ENCODE measurements around the gene SCLY. TPM values are rescaled to one million over a fixed set of nuclear protein-coding genes. Genes with fewer than 3 reads are reported as not detected.

The SCLY gene
- total RNA-seq, 1 donor from 2014 or later = 13.5 TPM

DNA sequence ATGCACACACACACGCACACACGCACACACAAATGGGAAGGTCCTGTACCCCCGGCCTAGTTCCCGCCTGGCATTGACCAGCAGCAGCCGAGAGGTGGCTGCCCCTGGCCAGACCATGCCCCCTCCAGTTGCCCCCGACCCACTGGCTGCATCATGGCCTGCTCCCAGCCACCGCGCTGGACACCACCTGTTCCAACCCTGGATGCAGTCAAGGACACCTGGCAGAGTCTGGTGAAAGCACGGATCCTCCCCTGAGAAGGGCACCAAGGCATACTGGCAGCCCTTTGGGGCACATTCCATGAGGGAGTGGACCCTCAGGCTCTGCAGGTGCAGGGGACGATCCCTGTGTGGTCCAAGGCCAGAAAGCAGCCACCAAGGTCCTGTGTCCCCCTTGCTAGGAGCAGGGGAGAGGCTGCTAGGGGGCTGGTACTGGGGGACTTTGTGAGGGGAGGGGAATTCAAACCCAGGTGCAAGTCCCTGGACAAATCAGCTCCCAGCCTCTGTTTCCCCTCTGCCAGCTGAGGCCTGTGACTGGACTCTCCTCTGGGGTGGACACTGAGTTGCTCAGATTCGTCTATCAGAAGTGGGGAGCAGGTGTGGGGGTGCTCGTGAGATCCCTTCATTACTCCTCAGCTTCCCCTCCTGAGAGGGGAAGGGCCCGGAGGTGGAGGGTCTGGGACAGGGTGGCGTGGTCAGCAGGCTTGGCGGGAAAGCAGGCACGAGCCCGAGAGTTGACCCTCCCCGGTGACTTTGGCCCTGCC is 42.8 kb downstream of the SCLY start:
- intact Hi-C loops (cut with DNase I) = no loop called here
- TF ChIP-seq POLR2AphosphoS5 (IDR thresholded peaks at IDR 0.05; ENCODE audit: insufficient read depth in 1 of 2, low read depth in 1 of 2) = no peak
- TF ChIP-seq, protein P1, sequence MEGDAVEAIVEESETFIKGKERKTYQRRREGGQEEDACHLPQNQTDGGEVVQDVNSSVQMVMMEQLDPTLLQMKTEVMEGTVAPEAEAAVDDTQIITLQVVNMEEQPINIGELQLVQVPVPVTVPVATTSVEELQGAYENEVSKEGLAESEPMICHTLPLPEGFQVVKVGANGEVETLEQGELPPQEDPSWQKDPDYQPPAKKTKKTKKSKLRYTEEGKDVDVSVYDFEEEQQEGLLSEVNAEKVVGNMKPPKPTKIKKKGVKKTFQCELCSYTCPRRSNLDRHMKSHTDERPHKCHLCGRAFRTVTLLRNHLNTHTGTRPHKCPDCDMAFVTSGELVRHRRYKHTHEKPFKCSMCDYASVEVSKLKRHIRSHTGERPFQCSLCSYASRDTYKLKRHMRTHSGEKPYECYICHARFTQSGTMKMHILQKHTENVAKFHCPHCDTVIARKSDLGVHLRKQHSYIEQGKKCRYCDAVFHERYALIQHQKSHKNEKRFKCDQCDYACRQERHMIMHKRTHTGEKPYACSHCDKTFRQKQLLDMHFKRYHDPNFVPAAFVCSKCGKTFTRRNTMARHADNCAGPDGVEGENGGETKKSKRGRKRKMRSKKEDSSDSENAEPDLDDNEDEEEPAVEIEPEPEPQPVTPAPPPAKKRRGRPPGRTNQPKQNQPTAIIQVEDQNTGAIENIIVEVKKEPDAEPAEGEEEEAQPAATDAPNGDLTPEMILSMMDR (IDR thresholded peaks at IDR 0.05) = no peak
- TF ChIP-seq POLR2A (IDR thresholded peaks at IDR 0.05) = no peak
- DNase-seq (ENCODE audit: extremely low spot score in 2 of 2) = no peak

DNA sequence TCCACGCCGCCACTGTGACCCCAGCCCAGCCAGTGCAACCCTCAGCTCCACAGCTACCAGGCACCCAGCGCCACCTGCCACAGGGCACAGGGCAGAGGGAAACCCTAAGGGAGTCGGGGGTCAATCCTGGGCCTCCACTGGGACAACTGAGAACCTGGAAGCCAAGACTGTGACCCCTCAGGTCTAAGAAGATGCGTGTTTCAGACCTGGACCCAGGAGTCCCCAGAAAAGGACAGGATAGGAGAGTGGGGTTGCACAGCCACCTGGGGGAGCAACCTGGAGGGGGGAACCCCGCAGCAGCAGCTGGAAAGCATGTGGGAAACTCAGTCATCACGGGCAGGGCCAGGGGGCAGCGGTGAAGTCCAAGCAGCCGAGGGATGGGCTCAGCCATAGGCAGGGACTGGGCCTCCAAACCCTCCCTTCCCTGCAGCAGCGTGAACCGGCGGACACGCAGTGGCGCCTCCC is 43.5 kb downstream of the SCLY start:
- no peaks in the 10 kb centered on the region for H3K4me1 ChIP-seq
- TF ChIP-seq, protein P1 (IDR thresholded peaks at IDR 0.05) = no peak
- TF ChIP-seq POLR2AphosphoS5 (IDR thresholded peaks at IDR 0.05; ENCODE audit: insufficient read depth in 1 of 2, low read depth in 1 of 2) (no peak), POLR2A (IDR thresholded peaks at IDR 0.05) (no peak)
- H3K36me3 ChIP-seq = no peaks in the 10 kb centered on the region
- no peak overlapping the region for H3K27ac ChIP-seq
- H3K9me3 ChIP-seq = no peaks in the 10 kb centered on the region
- no peak overlapping the region for H3K4me3 ChIP-seq
- intact Hi-C loops (cut with DNase I) = no loop called here
- H3K27me3 ChIP-seq = no peaks in the 10 kb centered on the region
- no peak for DNase-seq (ENCODE audit: extremely low spot score in 2 of 2)

More for the DNA sequence above, 42.8 kb downstream of the SCLY start:
- H3K9me3 ChIP-seq = no peaks in the 10 kb centered on the region
- no peaks in the 10 kb centered on the region for H3K36me3 ChIP-seq
- H3K27me3 ChIP-seq = no peaks in the 10 kb centered on the region
- no peaks in the 10 kb centered on the region for H3K4me1 ChIP-seq
- no peak overlapping the region for H3K27ac ChIP-seq
- H3K4me3 ChIP-seq = no peak overlapping the region

DNA sequence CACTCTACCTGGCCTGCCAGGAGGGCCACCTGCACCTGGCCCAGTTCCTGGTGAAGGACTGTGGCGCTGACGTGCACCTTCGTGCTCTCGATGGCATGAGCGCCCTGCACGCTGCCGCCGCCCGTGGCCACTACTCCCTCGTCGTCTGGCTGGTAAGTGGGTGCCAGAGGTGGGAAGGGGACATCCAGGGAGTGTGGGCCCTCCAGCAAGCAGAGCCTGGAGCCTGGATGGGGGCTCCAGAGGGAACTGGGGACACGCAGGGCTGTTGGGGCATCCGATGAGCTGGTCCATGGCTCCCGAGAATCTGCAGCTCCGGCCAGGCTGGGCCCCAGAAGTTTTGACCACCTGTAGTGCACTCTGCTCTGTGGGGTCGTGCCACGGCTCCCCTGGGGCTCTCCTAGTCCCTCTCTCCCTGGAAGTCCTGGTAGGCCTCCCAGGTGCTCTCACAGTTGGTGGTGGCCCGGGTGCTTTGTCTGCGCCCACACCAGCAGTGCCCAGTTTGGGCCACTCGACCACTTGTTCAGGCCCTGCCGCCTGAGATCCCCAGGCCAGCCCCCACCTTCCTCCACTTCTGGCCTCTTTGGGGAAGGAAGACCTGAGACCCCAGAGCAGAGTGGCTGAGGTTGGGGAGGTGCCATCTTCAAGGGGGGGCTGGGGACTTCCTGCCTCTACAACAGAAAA is 44.0 kb downstream of the SCLY start:
- DNase-seq (ENCODE audit: extremely low spot score in 2 of 2) = no peak
- intact Hi-C loops (cut with DNase I) = no loop called here
- Histone ChIP-seq H3K4me1 (no peaks in the 10 kb centered on the region), H3K9me3 (no peaks in the 10 kb centered on the region), H3K36me3 (no peaks in the 10 kb centered on the region), H3K27ac (no peak overlapping the region), H3K4me3 (no peak overlapping the region), H3K27me3 (no peaks in the 10 kb centered on the region)
- TF ChIP-seq POLR2AphosphoS5 (IDR thresholded peaks at IDR 0.05; ENCODE audit: insufficient read depth in 1 of 2, low read depth in 1 of 2) = no peak
- TF ChIP-seq POLR2A (IDR thresholded peaks at IDR 0.05) = no peak
- TF ChIP-seq, protein P1 (IDR thresholded peaks at IDR 0.05) = no peak

DNA sequence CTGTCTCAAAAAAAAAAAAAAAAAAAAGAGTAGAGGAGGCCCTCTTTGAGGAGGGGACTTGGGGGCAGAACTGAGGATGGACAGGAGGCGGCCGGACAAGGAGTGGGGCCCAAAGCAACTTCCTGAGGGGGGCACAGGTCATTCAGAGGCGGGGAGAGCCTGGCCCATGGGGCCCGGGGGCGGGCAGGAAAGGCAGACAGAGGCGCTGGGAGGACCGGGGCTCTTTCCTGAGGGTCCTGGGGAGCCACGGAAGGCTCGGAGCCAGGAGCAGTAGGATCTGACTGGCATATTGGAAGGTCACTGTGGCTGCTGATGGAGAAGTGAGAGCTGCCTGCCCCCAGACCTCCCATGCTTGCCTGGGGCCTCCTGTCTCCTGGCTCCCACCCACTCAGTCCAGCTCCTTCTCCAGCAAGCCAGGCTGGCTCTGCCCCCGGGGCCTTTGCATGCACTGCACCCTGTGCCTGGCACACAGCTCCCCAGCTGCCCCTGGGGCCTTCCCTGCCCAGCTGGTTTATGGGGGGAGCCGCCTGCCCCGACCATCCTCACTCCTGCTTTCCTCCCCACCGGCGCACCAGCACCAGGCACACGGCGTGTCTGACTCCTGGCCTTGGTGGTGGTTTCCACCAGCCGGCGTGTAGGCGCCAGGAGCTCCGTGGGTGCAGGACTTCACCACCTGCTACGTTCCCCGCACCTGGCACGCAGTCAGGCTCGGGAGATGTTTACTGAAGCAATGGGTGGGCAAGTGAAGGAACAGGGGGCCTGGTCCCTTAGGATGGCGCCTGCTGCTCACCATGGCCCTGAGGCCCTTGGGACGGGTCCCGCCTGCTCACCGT is 44.9 kb downstream of the SCLY start:
- no peak for DNase-seq (ENCODE audit: extremely low spot score in 2 of 2)
- H3K9me3 ChIP-seq = no peaks in the 10 kb centered on the region
- TF ChIP-seq POLR2AphosphoS5 (IDR thresholded peaks at IDR 0.05; ENCODE audit: insufficient read depth in 1 of 2, low read depth in 1 of 2) (no peak), POLR2A (IDR thresholded peaks at IDR 0.05) (no peak)
- TF ChIP-seq, protein P1 (IDR thresholded peaks at IDR 0.05) = no peak
- no peak overlapping the region for H3K4me3 ChIP-seq
- H3K27me3 ChIP-seq = no peaks in the 10 kb centered on the region
- no peaks in the 10 kb centered on the region for H3K4me1 ChIP-seq
- no peaks in the 10 kb centered on the region for H3K36me3 ChIP-seq
- intact Hi-C loops (cut with DNase I) = no loop called here
- H3K27ac ChIP-seq = no peak overlapping the region

Measured in vagina (tissue), 2 donors.